Activated naive CD4-positive, alpha-beta T cell (primary cell): ENCODE results near the gene LSM11.
"Not testable (repeated sequence)": the region's sequence is repeated elsewhere in the genome, so short reads cannot be mapped to it uniquely, and the experiment has no call there.

ENCODE experiments used
- DNase-seq, 4 experiments: peaks; one replicate each; lab custom pipeline; 2025; lab: John Stamatoyannopoulos, UW

Gene LSM11

DNA sequence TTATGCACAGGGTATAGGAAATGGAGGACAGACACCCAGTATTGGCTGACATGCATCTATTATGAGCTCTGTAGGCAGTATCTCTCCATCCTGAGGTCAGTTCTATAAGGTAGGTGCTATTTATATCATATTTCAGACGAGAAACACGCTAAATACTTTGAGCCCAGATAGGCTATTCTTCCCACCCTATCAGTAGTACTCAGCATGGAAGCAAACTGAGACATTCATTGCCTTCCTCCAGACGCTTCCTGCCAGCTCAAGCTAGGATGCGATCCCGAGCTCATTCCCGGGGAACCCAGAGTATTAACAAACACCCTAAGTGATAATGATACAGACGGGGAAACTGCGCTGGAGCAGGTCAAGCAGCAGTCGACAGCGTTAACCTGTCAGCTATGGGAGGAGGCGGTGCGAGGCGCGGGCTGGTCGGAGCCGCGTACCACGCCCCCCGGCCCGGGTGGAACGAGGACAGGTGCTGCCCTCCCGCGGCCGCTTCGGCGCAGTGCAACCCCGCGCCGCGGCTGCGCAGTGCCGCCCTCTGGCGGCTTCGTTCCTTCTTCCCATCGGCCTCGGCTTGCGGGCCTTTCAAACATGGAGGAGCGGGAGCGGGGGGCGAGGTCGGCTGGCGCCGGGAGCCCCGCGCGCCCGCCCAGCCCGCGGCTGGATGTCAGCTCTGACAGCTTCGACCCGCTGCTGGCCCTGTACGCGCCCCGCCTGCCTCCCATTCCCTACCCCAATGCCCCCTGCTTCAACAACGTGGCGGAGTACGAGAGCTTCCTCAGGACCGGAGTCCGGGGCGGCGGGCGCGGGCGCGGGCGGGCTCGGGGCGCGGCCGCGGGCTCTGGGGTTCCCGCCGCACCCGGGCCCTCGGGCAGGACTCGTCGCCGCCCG lies at the start of gene LSM11:
Gene LSM11 (plus strand): TSS at position 550 of the 888 bp plus-strand sequence. CDS start 39 bp downstream, at position 589.
- DNase-seq: peak; percentile 78 to 87 (median 80)

DNA sequence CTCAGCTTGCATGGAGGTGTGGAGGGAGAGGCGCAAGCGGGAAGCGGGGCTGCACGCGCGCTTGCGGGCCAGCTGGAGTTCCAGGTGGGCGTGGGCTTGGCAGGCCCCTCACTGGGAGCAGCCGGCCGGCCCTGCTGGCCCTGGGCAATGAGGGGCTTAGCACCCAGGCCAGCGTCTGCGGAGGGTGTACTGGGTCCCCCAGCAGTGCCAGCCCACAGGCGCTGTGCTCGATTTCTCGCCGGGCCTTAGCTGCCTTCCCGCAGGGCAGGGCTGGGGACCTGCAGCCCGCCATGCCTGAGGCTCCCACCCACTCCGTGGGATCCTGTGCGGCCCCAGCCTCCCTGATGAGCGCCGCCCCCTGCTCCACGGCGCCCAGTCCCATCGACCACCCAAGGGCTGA lies 49.7 kb upstream of the LSM11 start:
- DNase-seq: not testable (repeated sequence)

- DNase-seq: not testable (repeated sequence)
Measured at GRCh38 chr5:157696154-157696553, 47.4 kb upstream of the LSM11 start.

GRCh38 chr5:157698674-157699073 lies 44.8 kb upstream of the LSM11 start:
- DNase-seq: not testable (repeated sequence)

GRCh38 chr5:157703736-157704135 lies 39.8 kb upstream of the LSM11 start:
- DNase-seq: no peak

DNA sequence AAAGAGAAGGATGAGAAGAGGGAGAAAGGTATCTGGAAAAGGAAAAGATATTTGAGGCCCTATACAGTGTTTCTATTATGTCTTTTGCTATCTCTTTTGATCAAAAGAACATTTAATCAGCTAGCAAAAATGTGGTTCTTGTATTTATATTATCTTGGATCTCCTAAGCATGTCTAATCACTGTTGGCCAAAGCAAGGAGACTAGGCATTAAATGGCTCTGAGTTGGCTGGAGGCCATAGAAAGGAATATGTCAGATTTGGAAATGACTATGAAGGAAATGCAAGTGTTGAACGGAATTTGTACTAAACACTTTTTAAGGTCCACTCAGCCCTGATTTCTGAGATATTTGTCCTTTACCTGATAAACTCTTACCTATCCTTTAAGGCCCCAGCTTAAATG lies 34.6 kb upstream of the LSM11 start:
- DNase-seq: no peak

DNA sequence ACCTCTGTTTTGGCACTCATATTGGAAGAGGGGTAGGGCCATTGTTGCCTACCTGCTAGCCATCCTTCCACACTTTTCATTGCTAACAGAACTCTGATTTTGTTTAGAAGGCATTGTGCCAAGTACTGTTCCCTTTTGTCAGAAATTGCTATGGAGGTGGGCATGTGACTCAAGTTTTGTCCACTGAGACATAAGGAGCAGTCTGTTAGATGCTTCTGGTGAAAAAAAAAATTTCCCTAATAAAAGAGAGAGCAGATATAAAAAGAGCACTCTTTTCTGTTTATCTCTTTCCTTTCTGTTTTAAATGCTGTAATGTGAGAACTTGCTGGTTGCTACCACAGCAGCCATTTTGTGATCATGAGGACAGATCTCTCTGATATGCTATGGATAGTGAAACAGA lies 34.2 kb upstream of the LSM11 start:
- DNase-seq: no peak

GRCh38 chr5:157710431-157710830 lies 33.1 kb upstream of the LSM11 start:
- no peak for DNase-seq

- no peak for DNase-seq
Measured at GRCh38 chr5:157710882-157711281, 32.6 kb upstream of the LSM11 start.

GRCh38 chr5:157713830-157714595 lies 29.5 kb upstream of the LSM11 start:
- no peak for DNase-seq

GRCh38 chr5:157714596-157714864 lies 29.0 kb upstream of the LSM11 start:
- DNase-seq: no peak

GRCh38 chr5:157718519-157718918 lies 25.0 kb upstream of the LSM11 start:
- no peak for DNase-seq

DNA sequence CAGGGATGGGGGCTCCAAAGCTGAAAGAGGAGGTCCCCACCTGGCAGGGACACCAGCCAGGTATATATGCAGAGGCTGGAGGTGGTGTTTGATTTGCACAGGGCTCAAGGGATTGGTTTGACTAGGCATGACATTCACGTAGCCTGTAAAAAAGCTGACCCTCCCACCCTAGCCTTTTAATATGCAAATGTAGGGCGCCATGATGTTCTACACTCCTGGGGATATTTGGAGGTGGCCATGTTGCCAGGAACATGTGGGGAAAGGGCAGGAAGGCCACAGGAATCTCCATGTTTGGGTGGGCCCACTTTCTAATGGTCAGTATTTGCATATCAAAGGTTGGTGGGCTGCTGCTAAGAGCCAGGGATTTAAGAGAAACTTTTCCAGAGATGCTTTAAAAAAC lies 24.3 kb upstream of the LSM11 start:
- DNase-seq: no peak

GRCh38 chr5:157721159-157721558 lies 22.4 kb upstream of the LSM11 start:
- no peak for DNase-seq

GRCh38 chr5:157722895-157723294 lies 20.6 kb upstream of the LSM11 start:
- not testable (repeated sequence) for DNase-seq

GRCh38 chr5:157726607-157727006 lies 16.9 kb upstream of the LSM11 start:
- not testable (repeated sequence) for DNase-seq

DNA sequence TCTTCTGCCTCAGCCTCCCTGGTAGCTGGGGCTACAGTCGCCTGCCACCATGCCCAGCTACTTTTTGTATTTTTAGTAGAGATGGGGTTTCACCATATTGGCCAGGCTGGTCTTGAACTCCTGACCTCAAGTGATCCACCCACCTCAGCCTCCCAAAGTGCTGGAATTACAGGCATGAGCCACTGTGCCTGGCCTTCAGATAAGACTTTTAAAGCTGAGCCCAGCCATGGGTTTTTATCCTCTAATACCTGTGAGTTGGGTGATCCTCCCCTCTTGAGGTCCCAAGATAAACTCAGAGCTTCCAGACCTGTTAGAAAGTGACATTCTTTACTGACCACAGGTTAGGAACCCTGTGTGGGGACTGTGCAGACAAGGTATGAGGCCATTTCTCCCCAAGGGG lies 15.7 kb upstream of the LSM11 start:
- not testable (repeated sequence) for DNase-seq

GRCh38 chr5:157729858-157730257 lies 13.7 kb upstream of the LSM11 start:
- DNase-seq: no peak

GRCh38 chr5:157730900-157731271 lies 12.6 kb upstream of the LSM11 start:
- no peak for DNase-seq

DNA sequence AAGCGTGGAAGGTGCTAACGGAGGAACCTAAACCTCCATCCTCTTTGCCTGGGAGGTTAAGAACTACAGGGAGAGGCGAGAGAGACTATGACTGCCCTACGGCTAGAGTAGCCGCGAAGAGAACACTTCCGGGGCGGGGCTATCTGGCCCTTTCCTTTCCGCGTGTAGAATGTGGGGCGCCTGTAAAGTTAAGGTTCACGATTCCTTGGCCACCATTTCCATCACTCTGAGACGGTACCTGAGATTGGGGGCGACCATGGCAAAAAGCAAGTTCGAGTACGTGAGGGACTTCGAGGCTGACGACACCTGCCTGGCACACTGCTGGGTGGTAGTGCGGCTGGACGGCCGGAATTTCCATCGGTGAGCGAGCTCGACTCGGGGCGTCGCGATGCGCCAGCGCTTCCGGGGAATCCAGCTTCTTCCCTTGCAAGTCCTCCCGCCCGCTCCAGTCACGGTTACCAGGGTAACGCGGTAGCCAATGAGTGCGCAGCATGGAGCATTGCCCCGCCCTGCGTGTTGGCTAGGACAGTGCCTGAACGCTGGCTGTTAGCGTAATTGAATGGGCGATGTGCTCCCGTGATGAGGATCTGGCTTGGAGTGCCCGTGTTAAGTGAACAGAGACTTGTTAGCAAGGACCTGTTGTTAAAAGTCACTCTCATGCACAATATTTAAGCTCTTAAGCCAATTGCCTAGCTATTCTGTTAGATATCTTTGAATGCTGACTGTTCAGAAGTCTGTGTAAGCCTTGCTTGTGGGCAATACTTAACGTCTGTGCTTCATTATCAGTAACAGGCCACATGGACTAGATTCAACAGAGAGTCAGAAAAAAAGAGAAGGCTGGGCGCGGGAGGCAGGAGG lies 12.0 kb upstream of the LSM11 start, which contains the start of gene THG1L:
Gene THG1L (plus strand): TSS at position 149 of the 858 bp plus-strand sequence. CDS start 21 bp downstream, at position 170.
- peak; percentile 81 to 95 (median 93) for DNase-seq

GRCh38 chr5:157732130-157732514 lies 11.4 kb upstream of the LSM11 start:
- DNase-seq: no peak

DNA sequence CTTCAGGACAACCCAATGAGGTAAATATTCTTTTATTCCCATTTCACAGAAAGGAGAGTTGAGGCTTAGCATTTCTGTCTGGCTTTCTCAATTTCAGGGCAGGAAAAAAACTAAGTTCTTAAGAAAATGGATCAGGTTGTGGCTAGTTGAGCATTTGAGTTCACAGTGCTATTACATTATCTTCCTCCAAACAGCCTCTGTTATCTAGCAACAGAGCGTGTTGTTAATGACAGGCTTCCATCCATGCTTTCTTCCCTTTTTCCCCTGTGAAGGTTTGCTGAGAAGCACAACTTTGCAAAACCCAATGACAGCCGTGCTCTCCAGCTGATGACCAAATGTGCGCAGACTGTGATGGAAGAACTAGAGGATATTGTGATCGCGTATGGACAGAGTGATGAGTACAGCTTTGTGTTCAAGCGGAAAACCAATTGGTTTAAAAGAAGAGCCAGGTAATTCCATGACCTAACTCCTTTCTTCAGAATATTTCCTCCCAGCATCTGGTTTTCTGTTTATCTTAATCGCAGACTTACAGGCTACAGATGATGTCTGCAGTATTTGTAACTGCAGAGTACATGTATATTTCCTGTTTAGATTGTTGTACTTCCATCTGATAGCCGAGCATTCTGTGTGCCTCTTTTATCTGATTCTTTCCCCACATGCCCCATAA lies 10.8 kb upstream of the LSM11 start:
- DNase-seq: no peak
